Raji (cell line): ENCODE results near the gene MAPKAPK5.

Experiments used
- POLR2A ChIP-seq: IDR thresholded peaks from 2 replicates; pipeline ENCODE4 v1.6.1; 2011; ENCODE audit warnings: low read depth, low read length, control low read depth; ENCODE audit not compliant: insufficient read depth

MAPKAPK5 gene

GRCh38 chr12:111869671-111870070 is 27.6 kb downstream of the MAPKAPK5 start:
- no peak for TF ChIP-seq POLR2A

DNA sequence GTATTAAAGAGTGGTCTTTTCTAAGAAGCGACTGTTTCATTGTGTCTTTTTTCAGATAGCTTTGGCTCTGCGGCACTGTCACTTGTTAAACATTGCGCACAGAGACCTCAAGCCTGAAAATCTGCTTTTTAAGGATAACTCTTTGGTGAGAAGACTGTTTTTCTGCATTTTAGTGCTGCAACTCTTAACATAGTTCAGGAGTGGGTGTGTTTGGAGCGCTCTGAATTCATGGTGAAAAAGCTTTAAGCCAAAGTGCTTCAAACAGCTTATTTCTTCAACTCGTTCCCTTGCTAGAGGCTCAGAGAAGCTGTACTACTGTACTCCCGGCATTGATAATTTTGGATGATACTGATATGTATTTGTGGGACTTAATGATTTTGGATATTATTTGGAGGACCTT is 28.2 kb downstream of the MAPKAPK5 start:
- TF ChIP-seq POLR2A: no peak

DNA sequence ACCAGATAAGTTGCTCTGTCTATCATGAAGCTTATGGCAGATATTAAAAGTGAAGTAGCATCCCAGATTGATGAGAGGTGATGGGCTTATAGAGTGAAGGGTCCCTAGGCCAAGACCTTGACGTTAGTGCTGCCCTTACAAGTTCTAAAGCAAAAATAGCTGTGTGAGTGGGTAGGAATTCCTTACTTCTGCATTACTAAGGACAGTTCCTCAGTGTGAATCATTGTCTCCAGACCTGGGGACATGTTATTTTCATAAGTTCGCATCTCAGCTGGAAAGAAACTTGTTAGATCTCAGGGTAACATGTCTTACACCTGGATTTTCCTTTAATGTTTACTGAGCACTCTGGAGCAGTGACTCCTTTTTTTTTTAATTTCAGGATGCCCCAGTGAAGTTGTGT is 28.7 kb downstream of the MAPKAPK5 start:
- TF ChIP-seq POLR2A: no peak

- TF ChIP-seq POLR2A: no peak
Measured at GRCh38 chr12:111873113-111873512, 31.1 kb downstream of the MAPKAPK5 start.

GRCh38 chr12:111881716-111882115 is 39.7 kb downstream of the MAPKAPK5 start:
- no peak for TF ChIP-seq POLR2A

GRCh38 chr12:111886662-111887545 is 44.9 kb downstream of the MAPKAPK5 start:
- no peak for TF ChIP-seq POLR2A

- no peak for TF ChIP-seq POLR2A
Measured at GRCh38 chr12:111887926-111888745, 46.1 kb downstream of the MAPKAPK5 start.

DNA sequence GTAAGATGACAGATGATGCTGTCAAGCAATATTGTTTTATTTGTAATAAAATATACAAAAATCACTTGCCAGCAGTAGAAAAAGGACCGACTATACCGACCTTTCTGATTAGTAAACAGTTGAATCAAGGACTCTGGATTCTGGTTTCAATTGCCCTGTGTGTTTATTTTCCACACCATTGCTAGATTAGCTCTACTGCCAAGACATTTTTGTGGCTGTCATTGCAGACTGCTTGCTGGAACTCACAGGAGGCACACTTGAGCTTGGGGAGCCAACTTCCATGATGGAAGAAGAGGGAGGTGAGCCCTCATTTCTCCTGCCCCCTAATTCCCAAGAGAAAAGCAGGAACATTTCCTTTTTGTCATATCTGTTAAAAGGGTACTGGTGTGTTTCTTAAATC is 51.3 kb downstream of the MAPKAPK5 start:
- no peak for TF ChIP-seq POLR2A

DNA sequence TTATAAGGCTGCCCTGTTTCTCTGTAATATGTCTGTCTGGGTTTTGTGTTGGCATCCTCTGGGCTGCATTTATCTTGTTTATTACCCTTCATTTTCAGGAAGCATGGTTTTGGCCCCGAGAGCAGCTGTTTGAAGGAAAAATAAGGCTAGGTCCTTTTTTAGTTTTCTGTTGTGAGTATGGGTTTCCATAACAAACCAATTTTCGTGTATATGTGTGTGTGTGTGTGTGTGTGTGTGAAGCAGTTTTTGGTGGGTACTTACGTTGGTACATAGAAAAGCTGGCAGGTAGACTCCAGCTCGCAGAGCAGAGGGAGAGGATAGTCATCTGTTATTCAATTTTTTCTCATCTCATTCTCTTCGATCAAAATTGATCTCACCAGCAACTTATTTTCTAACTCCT is 52.5 kb downstream of the MAPKAPK5 start:
- no peak for TF ChIP-seq POLR2A

- no peak for TF ChIP-seq POLR2A
Measured at GRCh38 chr12:111901182-111901581, 59.2 kb downstream of the MAPKAPK5 start.

DNA sequence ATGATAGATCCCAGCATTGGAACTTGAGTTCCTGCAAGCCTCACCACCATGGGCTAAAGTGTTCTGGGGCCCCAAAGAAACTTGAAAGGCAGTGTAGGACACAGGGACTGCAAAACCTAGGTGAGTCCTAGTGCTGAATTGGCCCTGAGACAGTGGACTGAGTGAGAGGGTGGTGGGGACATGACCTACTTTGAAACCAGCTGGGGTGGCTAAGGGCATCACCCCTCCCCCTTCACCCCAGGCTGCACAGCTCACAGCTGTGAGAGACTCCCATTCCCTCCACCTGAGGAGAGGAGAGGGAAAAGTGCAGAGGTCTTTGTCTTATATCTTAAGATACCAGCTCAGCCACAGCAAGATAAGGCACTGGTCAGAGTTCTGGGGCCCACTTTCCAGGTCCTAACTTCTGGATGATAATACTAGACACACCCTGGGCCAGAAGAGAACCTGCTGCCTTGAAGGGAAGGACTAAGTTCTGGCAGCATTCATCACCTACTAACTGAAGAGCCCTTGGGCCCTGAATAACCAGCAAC is 62.5 kb downstream of the MAPKAPK5 start:
- TF ChIP-seq POLR2A: no peak

DNA sequence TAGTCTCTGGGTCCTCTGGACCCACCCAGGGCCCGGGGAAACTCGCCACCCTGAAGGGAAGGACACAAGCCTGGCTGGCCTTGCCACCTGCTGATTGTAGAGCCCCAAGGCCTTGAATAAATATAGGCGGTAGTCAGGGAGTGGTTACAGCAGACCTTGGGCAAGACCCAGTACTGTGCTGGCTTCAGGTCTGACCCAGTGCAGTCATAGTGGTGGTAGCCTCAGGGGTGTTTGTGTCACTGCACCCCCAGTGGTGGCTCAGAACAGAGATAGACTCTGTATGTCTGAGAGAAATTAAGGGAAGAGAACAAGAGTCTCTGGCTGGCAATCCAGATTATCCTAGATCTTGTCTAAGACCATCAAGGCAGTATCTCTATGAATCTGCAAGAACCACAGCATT is 63.5 kb downstream of the MAPKAPK5 start:
- TF ChIP-seq POLR2A: no peak

GRCh38 chr12:111907740-111908139 is 65.7 kb downstream of the MAPKAPK5 start:
- no peak for TF ChIP-seq POLR2A

DNA sequence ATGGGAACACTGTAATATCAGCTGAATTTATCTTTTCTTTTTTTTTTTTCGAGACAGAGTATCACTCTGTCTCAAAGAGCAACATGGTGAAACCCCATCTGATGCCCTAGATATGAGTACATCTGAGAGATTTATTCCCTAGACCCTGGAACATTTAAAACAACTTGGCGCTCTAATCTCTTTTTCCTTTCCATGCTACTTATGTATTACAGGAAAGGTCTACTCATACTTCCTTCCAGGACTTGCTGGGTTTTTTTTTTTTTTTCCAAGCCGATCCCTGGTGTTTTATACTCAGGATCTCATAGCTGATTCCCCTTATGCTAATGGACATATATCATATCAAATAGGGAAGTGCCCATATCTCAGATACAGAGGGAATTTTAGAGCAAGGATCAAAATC is 83.1 kb downstream of the MAPKAPK5 start:
- no peak for TF ChIP-seq POLR2A

DNA sequence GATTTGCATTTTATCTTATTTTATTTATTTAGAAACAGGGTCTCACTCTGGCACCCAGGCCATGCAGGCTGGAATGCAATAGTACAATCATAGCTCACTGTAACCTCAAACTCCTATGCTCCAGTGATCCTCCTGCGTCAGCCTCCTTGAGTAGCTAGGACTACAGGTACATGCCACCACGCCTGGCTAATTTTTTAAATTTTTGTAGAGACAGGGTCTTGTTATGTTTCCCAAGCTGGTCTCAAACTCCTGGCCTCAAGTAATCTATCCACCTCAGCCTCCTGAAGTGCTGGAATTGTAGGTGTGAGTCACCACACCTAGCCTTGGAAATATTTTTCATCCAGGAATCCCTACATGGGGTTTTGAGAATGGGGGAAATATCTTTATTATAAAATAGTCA is 84.6 kb downstream of the MAPKAPK5 start:
- TF ChIP-seq POLR2A: no peak

DNA sequence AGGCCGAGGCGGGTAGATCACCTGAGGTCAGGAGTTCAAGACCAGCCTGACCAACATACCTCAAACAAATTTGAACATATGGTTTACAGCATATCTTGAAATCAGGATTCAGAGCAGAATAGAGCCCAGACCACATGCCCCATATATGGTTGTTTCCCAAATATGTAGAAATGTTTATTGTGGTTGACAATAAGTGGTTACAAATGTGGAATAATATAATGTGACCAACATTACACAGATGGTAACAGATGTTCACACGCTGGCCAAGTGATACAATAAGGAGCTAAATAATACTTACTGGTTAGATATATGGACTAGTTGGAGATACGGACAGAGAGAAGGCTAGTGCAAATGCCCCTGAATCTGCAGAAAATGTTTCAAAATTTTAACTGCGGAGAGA is 85.3 kb downstream of the MAPKAPK5 start:
- TF ChIP-seq POLR2A: no peak
